A204.1 (cell line): Measurements from ENCODE around the gene AVL9.
A peak's percentile ranks its signal among the peaks of the same experiment; 100 is the strongest.
"Not testable (repeated sequence)": the region's sequence is repeated elsewhere in the genome, so short reads cannot be mapped to it uniquely, and the experiment has no call there.

Source experiments
- FAIRE-seq: peaks from 2 replicates; lab custom pipeline; 2012; peaks lifted over from hg19 to GRCh38; lab: Jason Lieb, UNC

AVL9 gene

DNA sequence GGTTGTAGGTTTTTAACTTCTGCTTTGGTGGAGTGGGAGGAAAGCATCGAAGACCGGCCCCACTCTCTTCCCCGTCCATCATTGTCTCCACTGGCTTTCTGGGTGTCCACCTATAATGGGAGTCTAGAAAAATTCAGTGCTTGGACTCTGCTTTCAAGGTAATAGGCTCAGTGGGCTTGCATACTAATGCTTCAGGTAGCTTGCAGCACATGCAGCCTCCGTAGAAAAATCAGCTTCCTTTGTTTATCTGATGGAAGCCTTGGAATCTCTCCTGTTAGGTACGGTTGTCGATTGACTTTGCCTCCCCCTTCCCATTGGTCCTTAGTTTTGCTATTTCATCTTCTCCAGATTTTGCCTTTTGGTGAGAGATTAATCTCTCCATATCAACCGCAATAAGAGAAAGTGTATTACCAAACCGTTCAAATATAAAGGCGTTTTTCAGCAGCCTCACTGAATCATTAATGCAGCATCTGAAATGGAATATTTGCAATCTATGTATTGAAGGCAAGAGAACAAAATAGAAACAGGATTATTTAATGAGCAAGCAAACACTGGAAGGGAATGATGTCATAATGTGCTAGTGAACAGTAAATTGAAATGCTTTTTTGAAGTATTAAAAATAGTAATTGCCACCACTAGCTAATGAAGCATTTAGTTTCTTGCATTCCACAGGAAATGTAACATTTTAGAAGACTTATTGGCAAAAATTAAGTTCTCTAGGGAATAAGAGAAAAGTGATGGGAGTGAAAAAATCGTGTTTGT, 944 bp downstream of the AVL9 start:
- FAIRE-seq: no peak

- FAIRE-seq: not testable (repeated sequence)
These were observed 4.5 kb downstream of the AVL9 start for GRCh38 chr7:32499755-32500154.

GRCh38 chr7:32500216-32500615, 4.9 kb downstream of the AVL9 start:
- not testable (repeated sequence) for FAIRE-seq

GRCh38 chr7:32500922-32501341, 5.6 kb downstream of the AVL9 start:
- no peak for FAIRE-seq

- FAIRE-seq: no peak
These were observed 6.2 kb downstream of the AVL9 start for GRCh38 chr7:32501522-32501921.

DNA sequence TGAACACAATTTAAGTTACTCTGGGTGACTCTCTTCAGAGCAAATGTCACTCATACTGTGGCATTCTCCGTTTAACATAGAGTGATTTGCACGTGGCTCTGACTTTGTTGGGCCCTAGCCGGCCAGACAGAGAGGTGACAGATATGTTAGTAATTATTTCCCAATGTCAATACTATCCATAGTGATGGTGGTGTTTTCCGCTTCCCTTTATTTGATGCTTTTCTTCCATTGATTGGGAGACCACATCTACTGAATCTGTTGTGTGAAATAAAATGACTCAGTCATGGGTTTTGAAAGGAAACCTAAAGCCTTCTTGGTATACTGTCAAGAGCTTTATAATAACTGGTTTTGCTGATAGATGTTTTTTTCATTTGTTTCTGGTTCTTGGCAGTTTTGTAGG, 7.4 kb downstream of the AVL9 start:
- FAIRE-seq: no peak

DNA sequence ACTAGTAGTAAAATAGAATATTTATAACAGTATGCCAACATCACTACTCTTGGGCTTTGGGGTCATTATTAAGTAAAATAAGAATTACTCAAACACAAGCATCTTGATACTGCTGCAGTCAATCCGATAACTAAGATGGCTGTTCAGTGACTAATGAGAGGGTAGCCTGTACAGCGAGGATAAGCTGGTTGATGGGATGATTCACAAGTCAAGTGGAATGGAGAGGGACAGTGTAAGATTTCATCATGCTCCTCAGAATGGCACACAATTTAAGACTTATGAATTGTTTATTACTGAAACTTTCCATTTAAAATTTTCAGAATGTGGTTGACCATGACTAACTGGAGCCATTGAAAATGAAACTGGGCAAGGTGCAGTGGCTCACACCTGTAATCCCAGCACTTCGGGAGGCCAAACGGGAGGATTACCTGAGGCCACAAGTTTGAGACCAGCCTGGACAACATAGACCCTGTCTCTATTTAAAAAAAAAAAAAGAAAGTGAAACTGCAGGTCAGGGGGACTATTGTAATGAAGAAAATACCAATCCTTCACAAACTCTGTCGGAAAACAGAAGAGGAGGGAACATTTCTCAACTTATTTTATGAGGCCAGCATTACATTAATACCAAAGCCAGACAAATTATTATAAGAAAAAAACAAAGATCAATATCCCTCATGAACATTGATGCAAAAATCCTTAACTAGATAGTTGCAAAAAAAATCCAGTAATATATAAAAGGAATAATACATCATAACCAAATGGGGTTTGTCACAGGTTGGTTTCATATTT, 11.2 kb downstream of the AVL9 start:
- no peak for FAIRE-seq

- no peak for FAIRE-seq
These were observed 12.1 kb downstream of the AVL9 start for GRCh38 chr7:32507414-32507813.

DNA sequence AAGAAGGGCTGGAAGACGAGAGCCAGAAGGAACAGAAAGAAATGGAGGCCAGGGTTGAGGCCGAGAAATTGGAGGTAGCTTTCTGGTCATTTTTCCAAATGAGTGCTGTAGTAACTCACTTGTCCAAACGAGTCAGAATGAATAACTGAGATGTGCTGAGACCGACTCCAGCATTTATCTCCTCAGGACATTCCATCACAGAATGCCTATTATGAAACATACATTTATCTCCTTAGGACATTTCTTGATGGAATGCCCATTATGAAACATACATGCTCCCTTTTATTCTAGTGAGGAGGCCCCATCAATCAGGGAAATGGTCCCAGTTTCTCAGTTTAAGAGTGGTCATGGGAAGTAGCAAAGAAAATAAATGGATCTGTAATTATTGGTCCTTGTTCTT, 16.5 kb downstream of the AVL9 start:
- no peak for FAIRE-seq

DNA sequence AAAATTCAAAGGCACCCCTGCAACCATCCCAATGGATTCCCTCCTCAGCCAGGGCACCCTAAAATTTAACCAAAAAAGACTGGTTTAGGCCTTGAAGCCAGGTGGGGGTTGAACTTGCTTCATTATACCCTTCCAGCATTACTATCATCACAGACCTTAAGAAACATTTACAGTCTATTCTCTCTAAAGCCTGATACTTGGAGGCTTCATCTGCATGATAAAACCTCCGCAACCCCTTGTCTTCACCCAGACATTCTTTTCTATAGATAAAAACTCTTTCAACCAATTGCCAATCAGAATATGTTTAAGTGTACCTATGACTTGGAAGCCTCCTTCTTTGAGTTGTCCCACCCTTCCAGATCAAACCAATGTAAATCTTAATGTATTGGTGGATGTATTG, 17.9 kb downstream of the AVL9 start:
- no peak for FAIRE-seq

- FAIRE-seq: no peak
These were observed 20.7 kb downstream of the AVL9 start for GRCh38 chr7:32515890-32516550.

DNA sequence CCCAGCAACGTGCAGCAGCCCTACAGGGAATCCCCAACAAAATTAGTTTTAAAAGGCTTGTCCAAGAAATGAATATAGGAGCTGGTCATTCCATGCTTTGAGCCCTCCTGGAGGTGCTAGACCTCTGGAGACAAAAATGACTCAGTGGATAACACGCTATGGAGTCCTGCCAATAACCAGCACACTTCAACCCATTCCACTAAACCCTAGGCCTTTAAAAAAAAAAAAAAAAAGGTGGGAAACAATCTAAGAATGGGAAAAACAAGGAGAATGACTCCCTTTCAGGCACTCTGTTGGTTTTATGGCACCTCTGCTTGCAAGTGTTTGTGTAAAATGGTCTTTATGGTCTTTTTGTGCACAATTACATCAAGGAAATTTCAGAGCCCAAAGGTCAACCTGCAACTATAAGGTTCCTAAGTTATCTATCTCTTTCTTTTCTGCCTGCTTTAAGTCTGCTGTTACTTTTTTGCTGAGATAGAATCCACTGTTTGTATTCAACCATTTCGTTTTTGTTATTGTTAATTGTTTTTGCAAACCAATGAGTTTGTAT, 21.3 kb downstream of the AVL9 start:
- FAIRE-seq: no peak

DNA sequence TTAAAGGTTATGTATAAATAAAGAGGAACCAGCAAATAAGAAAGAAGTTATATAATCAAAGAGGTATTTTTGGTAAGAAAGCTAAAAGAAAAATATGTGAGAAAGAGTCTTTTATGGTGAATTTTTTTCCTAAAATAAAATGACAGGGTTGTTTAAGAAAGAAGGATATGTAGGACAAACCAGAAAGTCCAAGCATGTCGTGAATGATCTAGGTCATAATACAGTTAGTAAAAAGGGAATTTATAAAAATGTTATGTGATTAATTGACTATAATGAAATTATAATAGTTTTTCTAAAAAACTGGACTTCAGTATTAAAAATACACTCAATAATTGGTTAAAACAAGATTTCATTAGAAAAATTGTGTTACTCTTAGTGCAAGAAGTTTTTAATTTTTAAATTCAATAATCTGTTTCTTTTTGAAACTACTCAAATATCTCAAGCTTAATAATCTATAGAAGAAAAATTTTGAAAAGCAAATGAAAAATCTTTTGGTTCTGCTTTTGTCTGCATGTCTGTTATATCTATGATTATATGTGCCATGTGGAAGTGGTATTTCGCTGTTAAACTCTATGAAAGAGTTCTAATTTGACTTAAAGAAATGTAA, 23.3 kb downstream of the AVL9 start:
- peak; percentile 60 for FAIRE-seq

DNA sequence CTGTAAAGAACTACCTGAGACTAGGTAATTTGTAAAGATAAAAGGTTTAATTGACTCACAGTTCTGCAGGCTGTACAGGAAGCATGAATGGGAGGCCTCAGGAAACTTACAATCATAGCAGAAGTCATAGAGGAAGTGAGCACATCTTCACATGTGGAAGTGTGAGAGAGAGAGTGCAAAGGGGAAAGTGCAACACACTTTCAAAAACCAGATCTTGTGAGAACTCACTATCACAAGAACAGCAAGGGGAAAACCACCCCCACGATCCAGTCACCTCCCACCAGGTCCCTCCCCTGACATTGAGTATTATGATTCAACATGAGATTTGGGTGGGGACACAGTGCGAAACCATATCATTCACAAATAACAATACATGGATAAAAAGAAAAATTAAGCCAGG, 24.5 kb downstream of the AVL9 start:
- no peak for FAIRE-seq

GRCh38 chr7:32522746-32523530, 27.6 kb downstream of the AVL9 start:
- FAIRE-seq: no peak

- no peak for FAIRE-seq
These were observed 29.3 kb downstream of the AVL9 start for GRCh38 chr7:32524631-32525030.

GRCh38 chr7:32525839-32526238, 30.6 kb downstream of the AVL9 start:
- FAIRE-seq: no peak

DNA sequence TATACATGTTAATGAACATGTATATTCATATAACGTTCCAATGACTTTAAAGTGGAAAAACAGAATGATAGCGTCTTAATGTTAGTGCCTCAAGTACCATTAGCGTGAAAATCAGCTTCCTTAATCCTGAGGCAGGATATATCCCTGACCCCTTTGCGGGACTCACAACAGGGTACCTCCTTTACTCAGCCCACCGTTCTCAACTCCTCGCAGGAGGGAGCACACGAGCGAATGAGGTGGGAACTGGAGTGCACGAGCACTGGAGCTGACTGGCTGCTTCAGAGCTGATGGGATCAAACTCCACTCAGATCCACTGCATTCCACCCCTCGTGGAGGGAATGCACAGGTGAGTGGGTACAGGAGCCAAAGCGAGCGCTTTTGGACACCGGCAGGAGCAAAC, 36.1 kb downstream of the AVL9 start:
- no peak for FAIRE-seq

DNA sequence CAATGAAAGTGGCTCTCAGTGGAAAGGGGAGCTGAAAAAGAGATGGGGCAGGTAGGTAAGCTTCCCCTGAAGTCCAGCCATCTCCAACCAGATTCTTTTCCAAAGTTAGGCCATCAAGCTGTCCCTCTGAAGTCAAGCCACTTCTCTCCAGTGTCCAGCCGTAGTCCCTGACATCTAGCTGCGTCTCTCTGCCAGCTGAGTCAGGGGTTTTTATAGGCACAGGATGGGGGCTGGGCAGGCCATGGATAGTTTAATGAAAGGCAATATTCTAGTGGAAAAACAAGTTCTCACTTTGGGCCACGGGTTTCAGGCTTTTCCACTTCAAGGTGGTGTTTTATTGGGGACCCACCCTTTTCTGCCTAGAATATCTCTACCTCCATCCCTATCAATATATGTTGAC, 36.8 kb downstream of the AVL9 start:
- FAIRE-seq: no peak

GRCh38 chr7:32532716-32533115, 37.4 kb downstream of the AVL9 start:
- no peak for FAIRE-seq

- FAIRE-seq: no peak
These were observed 38.2 kb downstream of the AVL9 start for GRCh38 chr7:32533276-32534029.
